B cell (primary cell): ENCODE data around the gene PARP15. TPM values are rescaled to one million over a fixed set of nuclear protein-coding genes. Genes with fewer than 3 reads are reported as not detected.

Experiments
- ATAC-seq: fragments of 200-7000 bp; cut with Tn5 transposase; one replicate; pipeline ENCODE4 v1.10.0; 2021; ENCODE audit warnings: low read depth, mild to moderate bottlenecking, moderate number of reproducible peaks, moderate library complexity
- CTCF ChIA-PET: fragments of 350-600 bp; sonication (Branson Sonifier 250); formaldehyde crosslinking; loops from one replicate; lab custom pipeline; 2021; ENCODE audit warnings: antibody characterized with exemption, inconsistent platforms; lab: Charles Lee
- POLR2A ChIA-PET: fragments of 350-600 bp; sonication (Branson Sonifier 250); formaldehyde crosslinking; loops from one replicate; lab custom pipeline; 2021; ENCODE audit warnings: antibody characterized with exemption; lab: Charles Lee
- DNase-seq: peaks from one replicate; pipeline ENCODE4 v3.0.0; 2013
- H2AFZ ChIP-seq: 2 replicates; pipeline ENCODE4 v1.6.1; 2012; ENCODE audit warnings: mild to moderate bottlenecking, low read depth, low read length; ENCODE audit not compliant: insufficient read depth, poor library complexity, severe bottlenecking
- H3K27ac ChIP-seq, 2 donors: 1 replicate in 1 of 2; 2 replicates in 1 of 2; pipeline ENCODE4 v1.5.1; 2012 to 2013; ENCODE audit warnings: low read length in 2 of 2, mild to moderate bottlenecking in 2 of 2, moderate library complexity in 1 of 2
- H3K27me3 ChIP-seq, 4 experiments: fragments of 200-600 bp in 1 of 4; sonication (generic) in 1 of 4; replicated peaks in 1 of 4; 1 replicate in 2 of 4; 2 replicates in 2 of 4; pipeline versions ENCODE4 v1.6.1 to v1.7.0; 2013 to 2016; ENCODE audit warnings: low read length in 3 of 4, mild to moderate bottlenecking in 2 of 4, mixed read lengths in 1 of 4, moderate library complexity in 1 of 4; ENCODE audit not compliant: insufficient read depth in 4 of 4, control insufficient read depth in 3 of 4; ENCODE audit errors: control extremely low read depth in 1 of 4
- H3K36me3 ChIP-seq, 2 experiments: replicated peaks in 1 of 2; 1 replicate in 1 of 2; 2 replicates in 1 of 2; pipeline versions ENCODE4 v1.6.1 to v1.7.1; 2013; ENCODE audit warnings: low read length in 1 of 2; ENCODE audit not compliant: insufficient read depth in 2 of 2, control insufficient read depth in 1 of 2; ENCODE audit errors: control extremely low read depth in 1 of 2, extremely low read depth in 1 of 2
- H3K4me1 ChIP-seq, 2 donors: fragments of 200-600 bp in 1 of 2; sonication (generic) in 1 of 2; 1 replicate in 1 of 2; 2 replicates in 1 of 2; pipeline versions ENCODE4 v1.5.1 to v1.6.1; 2013 to 2017; ENCODE audit warnings: low read length in 2 of 2; ENCODE audit not compliant: control insufficient read depth in 2 of 2, insufficient read depth in 2 of 2
- H3K4me2 ChIP-seq: replicated peaks from 2 replicates; pipeline ENCODE3; 2012; ENCODE audit warnings: mild to moderate bottlenecking, low read depth, low read length; ENCODE audit not compliant: poor library complexity, severe bottlenecking
- H3K4me3 ChIP-seq, 5 experiments: fragments of 200-600 bp in 1 of 5; sonication (generic) in 1 of 5; 1 replicate in 3 of 5; 2 replicates in 2 of 5; pipeline versions ENCODE4 v1.5.1 to v1.7.0; 2011 to 2016; ENCODE audit warnings: low read length in 4 of 5, mild to moderate bottlenecking in 4 of 5, low read depth in 2 of 5, control low read depth in 1 of 5, moderate library complexity in 1 of 5; ENCODE audit not compliant: insufficient read depth in 1 of 5; ENCODE audit errors: control extremely low read depth in 1 of 5, extremely low read depth in 1 of 5
- H3K79me2 ChIP-seq: fragments of 200-600 bp; sonication (generic); one replicate; pipeline ENCODE4 v1.6.0; 2016; ENCODE audit warnings: low read length; ENCODE audit not compliant: control insufficient read depth, insufficient read depth
- H3K9ac ChIP-seq: fragments of 200-600 bp; sonication (generic); 2 replicates; pipeline ENCODE4 v1.6.1; 2017; ENCODE audit warnings: mild to moderate bottlenecking, low read length, moderate library complexity
- H3K9me3 ChIP-seq, 3 donors: one replicate each; pipeline versions ENCODE4 v1.6.1 to v1.7.1; 2013; ENCODE audit warnings: low read length in 2 of 3; ENCODE audit not compliant: control insufficient read depth in 2 of 3, insufficient read depth in 1 of 3; ENCODE audit errors: control extremely low read depth in 1 of 3
- H4K20me1 ChIP-seq: 2 replicates; pipeline ENCODE4 v1.6.0; 2012; ENCODE audit warnings: mild to moderate bottlenecking, low read length; ENCODE audit not compliant: insufficient read depth, control insufficient read depth, poor library complexity, severe bottlenecking
- H3K27ac Mint-ChIP-seq: one replicate; pipeline ENCODE4 v1.8.0; 2021; ENCODE audit warnings: mixed read lengths
- H3K27me3 Mint-ChIP-seq: one replicate; pipeline ENCODE4 v1.8.0; 2021; ENCODE audit warnings: mixed read lengths
- H3K4me1 Mint-ChIP-seq: one replicate; pipeline ENCODE4 v1.8.0; 2021; ENCODE audit warnings: mixed read lengths
- H3K4me3 Mint-ChIP-seq: one replicate; pipeline ENCODE4 v1.8.0; 2021; ENCODE audit warnings: mixed read lengths
- H3K9me3 Mint-ChIP-seq: one replicate; pipeline ENCODE4 v1.8.0; 2022; ENCODE audit warnings: mixed read lengths; ENCODE audit not compliant: insufficient read depth
- CTCF ChIP-seq: fragments of 200-600 bp; IDR thresholded peaks from one replicate; pipeline ENCODE4 v1.8.0; 2022; ENCODE audit warnings: antibody characterized with exemption, mild to moderate bottlenecking
- EZH2 ChIP-seq: IDR thresholded peaks from 2 replicates; pipeline ENCODE4 v1.6.1; 2012; ENCODE audit warnings: borderline replicate concordance, low read depth, mild to moderate bottlenecking, moderate library complexity, low read length; ENCODE audit not compliant: insufficient read depth, poor library complexity, severe bottlenecking
- WGBS: methylation state at CpG from one replicate; pipeline ENCODE4 v1.1.5; 2013; ENCODE audit warnings: missing lambda C conversion rate; ENCODE audit not compliant: insufficient coverage; 5-methylcytosine and 5-hydroxymethylcytosine counted together
- intact Hi-C: fragments of 100-400 bp; cut with micrococcal nuclease; formaldehyde crosslinking; loops from one replicate; pipeline ENCODE4 v1.10.0; 2022
- polyA plus RNA-seq: library from polyadenylated mRNA; depleted of rRNA; stranded (reverse); fragments of >200 nt; gene quantifications from 2 replicates; pipeline ENCODE4 v1.2.3, GENCODE V29; 2012
- total RNA-seq, 2 donors: library from RNA; stranded (reverse); fragments of 120-200 nt in 1 of 2; gene quantifications; 1 replicate in 1 of 2; 2 replicates in 1 of 2; pipeline versions ENCODE4 v1.2.3 to v1.2.4, GENCODE V29; 2013 to 2022

Gene PARP15
- total and polyA plus RNA-seq, 2 donors (not counting 1 experiment from before 2014, with no cell fraction given) = 172 to 307 TPM

DNA sequence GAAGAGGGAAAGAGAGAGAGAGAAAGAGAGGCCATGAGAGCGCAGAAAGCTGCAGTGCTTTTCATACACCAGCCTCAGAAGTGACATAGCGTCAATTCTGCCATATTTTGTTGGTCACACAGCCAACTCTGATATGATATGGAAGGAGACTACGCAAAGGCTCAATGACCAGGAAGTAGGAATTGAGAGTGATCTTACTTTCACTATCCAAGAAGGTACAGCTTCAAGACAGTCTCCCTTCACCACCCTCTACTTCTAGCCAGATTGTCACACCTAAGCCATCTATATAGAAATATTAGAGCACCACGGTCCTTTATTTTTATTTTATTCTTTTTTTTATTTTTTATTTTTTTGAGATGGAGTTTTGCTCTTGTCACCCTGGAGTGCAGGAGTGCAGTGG lies 21.1 kb downstream of the PARP15 start:
- CTCF ChIA-PET = interaction anchor here (1.0 kb wide), 1 partner anchor 100 kb away, joined by 3 read pairs; no protein-coding TSS in a partner anchor

More for the DNA sequence above, 21.1 kb downstream of the PARP15 start:
- no peaks in the 10 kb centered on the region for H3K27me3 ChIP-seq
- Mint-ChIP-seq H3K9me3 (no peaks in the 10 kb centered on the region), H3K4me3 (peak overlapping the region; percentile 50), H3K4me1 (peaks cover 61% of the 10 kb centered on the region), H3K27ac (peak overlapping the region; percentile 88), H3K27me3 (no peaks in the 10 kb centered on the region)
- no CpG with 5 or more reads among the region's 4 CpGs for WGBS
- peak overlapping the region; percentile 24 for H2AFZ ChIP-seq
- TF ChIP-seq CTCF = no peak
- TF ChIP-seq EZH2 = no peak
- peaks cover 92% of the 10 kb centered on the region for H3K79me2 ChIP-seq
- peak; percentile 53 for ATAC-seq
- intact Hi-C loops = no loop called here
- no peak overlapping the region for H3K4me3 ChIP-seq
- POLR2A ChIA-PET = no interaction called here
- no peaks in the 10 kb centered on the region for H3K9me3 ChIP-seq
- peak overlapping the region in 1 of 2 donors; percentile 68 for H3K27ac ChIP-seq
- H4K20me1 ChIP-seq = peaks cover 44% of the 10 kb centered on the region
- H3K4me2 ChIP-seq = peak overlapping the region; percentile 6
- DNase-seq = no peak
- no peak overlapping the region for H3K9ac ChIP-seq
- H3K4me1 ChIP-seq = peaks cover 28 to 42% of the 10 kb centered on the region in 2 donors
- peaks cover 4 to 22% of the 10 kb centered on the region in 2 experiments for H3K36me3 ChIP-seq
